Caco-2 (cell line): ENCODE data around the gene XIRP2. TPM values are rescaled to one million over a fixed set of nuclear protein-coding genes. Genes with fewer than 3 reads are reported as not detected.

Experiments
- BruUV-seq: library from RNA; stranded (reverse); fragments of 400-500 nt; replicated peaks from 2 replicates; lab custom pipeline; 2021; lab: Mats Ljungman, UMichigan
- CTCF ChIA-PET: fragments of 300-600 bp; sonication (Branson Sonifier 250); formaldehyde crosslinking; loops from one replicate; lab custom pipeline; 2022; ENCODE audit warnings: antibody characterized with exemption; lab: Charles Lee
- POLR2A ChIA-PET: fragments of 300-600 bp; sonication (Branson Sonifier 250); formaldehyde crosslinking; loops from one replicate; lab custom pipeline; 2022; ENCODE audit warnings: antibody characterized with exemption; lab: Charles Lee
- DNase-seq, 2 experiments: peaks; one replicate each; pipeline versions ENCODE4 v3.0.0 to v3.0.0-alpha.2; 2020 to 2022
- H3K27me3 ChIP-seq: replicated peaks from 2 replicates; pipeline ENCODE4 v1.6.0; 2011; ENCODE audit warnings: low read length; ENCODE audit not compliant: control insufficient read depth, insufficient read depth
- H3K36me3 ChIP-seq: 2 replicates; pipeline ENCODE4 v1.5.1; 2011; ENCODE audit warnings: low read length; ENCODE audit not compliant: control insufficient read depth, insufficient read depth
- H3K4me1 ChIP-seq: fragments of 250-450 bp; sonication (Bioruptor Pico); 2 replicates; pipeline ENCODE4 v1.5.1; 2020; ENCODE audit warnings: mild to moderate bottlenecking
- H3K4me3 ChIP-seq: 2 replicates; pipeline ENCODE4 v1.5.1; 2011; ENCODE audit warnings: low read depth, mild to moderate bottlenecking, control low read depth, low read length
- H3K9me3 ChIP-seq: fragments of 250-450 bp; sonication (Bioruptor Pico); 2 replicates; pipeline ENCODE4 v1.5.1; 2020; ENCODE audit warnings: mild to moderate bottlenecking, moderate library complexity
- H3K27ac Mint-ChIP-seq: one replicate; pipeline ENCODE4 v1.8.0; 2022; ENCODE audit warnings: mixed read lengths; ENCODE audit not compliant: unreplicated experiment
- H3K27me3 Mint-ChIP-seq: one replicate; pipeline ENCODE4 v1.8.0; 2022; ENCODE audit warnings: mixed read lengths; ENCODE audit not compliant: insufficient read depth, unreplicated experiment
- H3K36me3 Mint-ChIP-seq: one replicate; pipeline ENCODE4 v1.8.0; 2022; ENCODE audit warnings: mild to moderate bottlenecking, mixed read lengths; ENCODE audit not compliant: insufficient read depth, unreplicated experiment
- H3K4me1 Mint-ChIP-seq: one replicate; pipeline ENCODE4 v1.8.0; 2022; ENCODE audit warnings: low read depth, mixed read lengths; ENCODE audit not compliant: unreplicated experiment
- H3K4me3 Mint-ChIP-seq: one replicate; pipeline ENCODE4 v1.8.0; 2022; ENCODE audit warnings: mild to moderate bottlenecking, moderate library complexity, mixed read lengths; ENCODE audit not compliant: unreplicated experiment
- H3K9me3 Mint-ChIP-seq: one replicate; pipeline ENCODE4 v1.8.0; 2022; ENCODE audit warnings: mixed read lengths; ENCODE audit not compliant: unreplicated experiment
- intact Hi-C: fragments of 100-400 bp; cut with micrococcal nuclease; formaldehyde crosslinking; loops from one replicate; pipeline ENCODE4 v1.10.0; 2022; ENCODE audit not compliant: unreplicated experiment
- total RNA-seq: library from RNA; stranded (reverse); gene quantifications from 2 replicates; pipeline ENCODE4 v1.2.3, GENCODE V29; 2022
- TF ChIP-seq, protein P1 (sequence below), 2 experiments: fragments of 200-600 bp in 1 of 2; IDR thresholded peaks; 1 replicate in 1 of 2; 2 replicates in 1 of 2; pipeline versions ENCODE4 v1.5.1 to v1.8.0; 2011 to 2022; ENCODE audit warnings: antibody characterized with exemption in 1 of 2, control low read depth in 1 of 2, inconsistent platforms in 1 of 2, low read depth in 1 of 2, low read length in 1 of 2, mild to moderate bottlenecking in 1 of 2, moderate library complexity in 1 of 2; ENCODE audit not compliant: insufficient read depth in 1 of 2, severe bottlenecking in 1 of 2, unreplicated experiment in 1 of 2

XIRP2 gene
- total RNA-seq, 1 experiment from 2014 or later, result not detected

DNA sequence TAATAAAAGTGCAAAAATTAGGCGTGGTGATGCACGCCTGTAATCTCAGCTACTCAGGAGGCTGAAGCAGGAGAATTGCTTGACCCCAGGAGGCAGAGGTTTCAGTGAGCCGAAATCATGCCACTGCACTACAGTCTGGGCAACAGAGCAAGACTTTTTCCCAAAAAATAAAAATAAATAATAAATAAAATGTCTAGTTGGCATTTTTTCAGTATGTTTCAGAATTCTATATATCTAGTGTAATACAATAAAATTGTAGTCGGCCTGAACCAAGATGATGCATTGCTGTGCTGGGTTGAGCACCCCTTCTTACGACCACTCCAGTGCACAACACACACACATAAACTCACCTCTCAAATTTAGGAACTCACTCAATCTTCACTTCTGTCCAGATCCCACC is 108.2 kb downstream of the XIRP2 start:
- intact Hi-C loops, result no loop called here
- H3K9me3 Mint-ChIP-seq, result no peaks in the 10 kb centered on the region
- BruUV-seq, result no TSS peak
- no peak overlapping the region for H3K27ac Mint-ChIP-seq
- H3K27me3 Mint-ChIP-seq, result no peaks in the 10 kb centered on the region
- POLR2A ChIA-PET, result no interaction called here
- H3K36me3 Mint-ChIP-seq, result no peaks in the 10 kb centered on the region
- DNase-seq, result no peak
- no peaks in the 10 kb centered on the region for H3K9me3 ChIP-seq
- no peaks in the 10 kb centered on the region for H3K4me1 Mint-ChIP-seq
- no peak overlapping the region for H3K4me3 ChIP-seq
- no peak overlapping the region for H3K4me3 Mint-ChIP-seq
- CTCF ChIA-PET, result no interaction called here
- H3K27me3 ChIP-seq, result no peaks in the 10 kb centered on the region
- no peaks in the 10 kb centered on the region for H3K36me3 ChIP-seq
- TF ChIP-seq, protein P1, sequence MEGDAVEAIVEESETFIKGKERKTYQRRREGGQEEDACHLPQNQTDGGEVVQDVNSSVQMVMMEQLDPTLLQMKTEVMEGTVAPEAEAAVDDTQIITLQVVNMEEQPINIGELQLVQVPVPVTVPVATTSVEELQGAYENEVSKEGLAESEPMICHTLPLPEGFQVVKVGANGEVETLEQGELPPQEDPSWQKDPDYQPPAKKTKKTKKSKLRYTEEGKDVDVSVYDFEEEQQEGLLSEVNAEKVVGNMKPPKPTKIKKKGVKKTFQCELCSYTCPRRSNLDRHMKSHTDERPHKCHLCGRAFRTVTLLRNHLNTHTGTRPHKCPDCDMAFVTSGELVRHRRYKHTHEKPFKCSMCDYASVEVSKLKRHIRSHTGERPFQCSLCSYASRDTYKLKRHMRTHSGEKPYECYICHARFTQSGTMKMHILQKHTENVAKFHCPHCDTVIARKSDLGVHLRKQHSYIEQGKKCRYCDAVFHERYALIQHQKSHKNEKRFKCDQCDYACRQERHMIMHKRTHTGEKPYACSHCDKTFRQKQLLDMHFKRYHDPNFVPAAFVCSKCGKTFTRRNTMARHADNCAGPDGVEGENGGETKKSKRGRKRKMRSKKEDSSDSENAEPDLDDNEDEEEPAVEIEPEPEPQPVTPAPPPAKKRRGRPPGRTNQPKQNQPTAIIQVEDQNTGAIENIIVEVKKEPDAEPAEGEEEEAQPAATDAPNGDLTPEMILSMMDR (IDR thresholded peaks at IDR 0.05; ENCODE audit: insufficient read depth in 1 of 2, low read depth in 1 of 2, low read length in 1 of 2, severe bottlenecking in 1 of 2, unreplicated experiment in 1 of 2), result no peak
- H3K4me1 ChIP-seq, result no peaks in the 10 kb centered on the region

DNA sequence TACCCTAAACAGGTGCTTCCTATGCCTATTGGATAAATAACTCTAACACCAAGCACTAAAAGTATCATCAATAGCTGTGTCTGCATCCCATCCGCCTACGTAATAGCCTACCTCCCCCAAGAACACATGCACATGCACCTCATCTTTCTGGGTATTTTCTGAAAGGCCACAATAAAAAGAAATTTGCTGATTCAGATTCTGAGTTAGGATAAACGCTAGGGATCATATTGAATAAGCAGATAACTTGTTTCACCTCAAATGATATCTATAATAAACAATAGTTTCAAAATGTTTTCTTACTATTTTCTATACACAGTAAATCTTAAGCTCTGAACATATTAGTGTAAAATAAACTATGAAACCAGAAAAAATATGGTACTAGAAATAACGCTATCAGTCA is 112.9 kb downstream of the XIRP2 start:
- POLR2A ChIA-PET, result no interaction called here
- intact Hi-C loops, result no loop called here
- no TSS peak for BruUV-seq
- Histone ChIP-seq H3K36me3 (no peaks in the 10 kb centered on the region), H3K9me3 (no peaks in the 10 kb centered on the region), H3K4me1 (no peaks in the 10 kb centered on the region), H3K27me3 (no peaks in the 10 kb centered on the region), H3K4me3 (no peak overlapping the region)
- Mint-ChIP-seq H3K9me3 (no peaks in the 10 kb centered on the region), H3K27me3 (no peaks in the 10 kb centered on the region), H3K4me3 (no peak overlapping the region), H3K4me1 (no peaks in the 10 kb centered on the region), H3K36me3 (no peaks in the 10 kb centered on the region), H3K27ac (no peak overlapping the region)
- CTCF ChIA-PET, result no interaction called here
- no peak for DNase-seq
- TF ChIP-seq, protein P1 (IDR thresholded peaks at IDR 0.05; ENCODE audit: insufficient read depth in 1 of 2, low read depth in 1 of 2, low read length in 1 of 2, severe bottlenecking in 1 of 2, unreplicated experiment in 1 of 2), result no peak

DNA sequence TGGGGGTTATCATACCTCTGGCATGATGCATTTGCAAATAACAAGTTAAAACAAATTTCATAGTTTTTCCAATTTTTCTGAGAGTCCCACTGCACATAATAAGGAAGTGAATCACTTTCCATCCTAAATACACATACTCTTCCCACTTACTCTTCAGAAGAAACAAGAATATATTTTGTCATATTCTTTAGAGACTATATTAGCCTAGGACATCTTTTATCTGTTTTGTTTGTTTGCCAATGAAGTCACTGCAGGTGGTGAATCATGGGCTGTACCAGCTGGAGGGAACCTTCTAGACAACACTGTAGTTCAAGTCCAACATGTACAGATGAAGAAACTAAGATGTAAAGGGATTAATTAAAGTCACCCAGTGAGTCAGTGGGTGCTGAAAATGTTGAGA is 116.8 kb downstream of the XIRP2 start:
- no peak overlapping the region for H3K4me3 ChIP-seq
- Mint-ChIP-seq H3K27ac (no peak overlapping the region), H3K36me3 (no peaks in the 10 kb centered on the region), H3K9me3 (no peaks in the 10 kb centered on the region), H3K4me3 (no peak overlapping the region), H3K4me1 (no peaks in the 10 kb centered on the region), H3K27me3 (no peaks in the 10 kb centered on the region)
- no TSS peak for BruUV-seq
- intact Hi-C loops, result no loop called here
- ChIA-PET CTCF (no interaction called here), POLR2A (no interaction called here)
- no peaks in the 10 kb centered on the region for H3K4me1 ChIP-seq
- peaks cover 7% of the 10 kb centered on the region; the same call in 1 of the 2 replicates for H3K9me3 ChIP-seq
- no peaks in the 10 kb centered on the region for H3K27me3 ChIP-seq
- TF ChIP-seq, protein P1 (IDR thresholded peaks at IDR 0.05; ENCODE audit: insufficient read depth in 1 of 2, low read depth in 1 of 2, low read length in 1 of 2, severe bottlenecking in 1 of 2, unreplicated experiment in 1 of 2), result no peak
- no peaks in the 10 kb centered on the region for H3K36me3 ChIP-seq
- DNase-seq, result no peak
